Pancreas (tissue), 10 donors: ENCODE measurements around the gene CRYL1. TPM values are rescaled to one million over a fixed set of nuclear protein-coding genes. Genes with fewer than 3 reads are reported as not detected.

Source experiments
- ATAC-seq, 4 donors: fragments of 200-7000 bp; cut with Tn5 transposase; one replicate each; pipeline versions ENCODE4 v1.8.0 to v1.9.1; 2020; ENCODE audit warnings: mild to moderate bottlenecking in 4 of 4, moderate library complexity in 4 of 4
- DNase-seq, 6 donors: peaks; one replicate each; pipeline ENCODE4 v3.0.0-alpha.2; 2020
- FAIRE-seq: peaks from 2 replicates; lab custom pipeline; 2012; peaks lifted over from hg19 to GRCh38; lab: Jason Lieb, UNC
- H3K27ac ChIP-seq, 4 donors: fragments of 200-600 bp; sonication (generic); 1 replicate in 3 of 4; 2 replicates in 1 of 4; pipeline versions ENCODE4 v1.5.0 to v1.8.0; 2020
- H3K27me3 ChIP-seq, 4 donors: fragments of 200-600 bp; one replicate each; pipeline ENCODE4 v1.8.0; 2021
- H3K36me3 ChIP-seq, 3 donors: fragments of 200-600 bp; sonication (generic) in 1 of 3; one replicate each; pipeline versions ENCODE4 v1.5.0 to v1.8.0; 2020 to 2021
- H3K4me1 ChIP-seq, 3 donors: fragments of 200-600 bp; one replicate each; pipeline ENCODE4 v1.8.0; 2021
- H3K4me3 ChIP-seq, 4 donors: fragments of 200-600 bp; sonication (generic) in 2 of 4; one replicate each; pipeline versions ENCODE4 v1.5.0 to v1.8.0; 2020 to 2021
- H3K9me3 ChIP-seq, 4 donors: fragments of 200-600 bp; one replicate each; pipeline ENCODE4 v1.8.0; 2021
- WGBS, 2 donors: extraction: QIAGEN DNeasy Blood & Tissue Kit; methylation state at CpG; one replicate each; pipeline ENCODE4 v1.1.7; 2013; 5-methylcytosine and 5-hydroxymethylcytosine counted together
- intact Hi-C, 3 donors: fragments of 100-400 bp; cut with DNase I; formaldehyde crosslinking; loops; one replicate each; pipeline versions ENCODE4 v1.11.1 to v1.14.2; 2022
- polyA plus RNA-seq, 2 donors: library from polyadenylated mRNA; stranded (reverse); fragments of 200-250 nt; gene quantifications; one replicate each; pipeline ENCODE4 v1.2.3, GENCODE V29; 2013
- total RNA-seq, 6 donors: library from RNA; stranded (reverse); fragmentation: NEBNext Ultra II Directional in 4 of 6; extraction: Animal tissue kit (Norgen Biotek cat#: 25700) in 4 of 6; gene quantifications; one replicate each; pipeline versions ENCODE4 v1.2.1 to v1.2.4, GENCODE V29; 2021 to 2023
- TF ChIP-seq, protein P1 (sequence below), 4 donors: fragments of 200-600 bp; sonication (generic) in 3 of 4; IDR thresholded peaks; one replicate each; pipeline versions ENCODE4 v1.5.0 to v1.8.0; 2021; ENCODE audit warnings: antibody characterized with exemption in 4 of 4
- donor health status: healthy with polysubstance abuse.
- donor health status: DM: no; HTN: no; CAD: no; lungs with moderate emphysema.
- donor health status: DM: no; HTN: no; CAD: no.
- donor health status: control.
- donor health status: control.
- donor health status: Bipolar disorder and iron deficiency.
- donor health status: DM: yes; HTN: yes; CAD: no.
- donor health status: DM: no; HTN: no; CAD: no.
- donor health status: DM: no; HTN: no; CAD: no.
- donor health status: DM: yes; HTN: yes; CAD: no.

The CRYL1 gene
- total and polyA plus RNA-seq, 8 donors = 12.8 to 31.7 (median 19.3) TPM

DNA sequence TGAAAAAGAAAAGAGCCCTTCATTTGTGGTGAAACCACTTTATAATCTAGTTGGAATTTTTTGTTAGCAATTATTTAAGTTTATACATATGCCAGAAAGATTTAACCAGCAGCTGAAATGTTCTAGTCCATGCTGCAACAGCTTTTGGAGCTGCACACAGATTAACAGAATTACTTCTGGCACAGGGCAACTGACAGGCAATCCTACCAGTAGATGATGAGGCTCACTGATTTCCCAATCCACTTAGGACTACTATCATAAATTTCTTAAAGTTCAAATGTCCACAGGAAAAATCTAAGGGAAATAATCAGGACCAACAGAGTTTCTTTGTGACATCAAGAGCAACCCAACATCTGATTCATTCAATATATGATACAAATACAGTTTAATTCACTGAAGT, 78.8 kb downstream of the CRYL1 start:
- Histone ChIP-seq H3K27ac (no peak overlapping the region), H3K4me3 (no peak overlapping the region), H3K9me3 (no peaks in the 10 kb centered on the region), H3K4me1 (no peaks in the 10 kb centered on the region), H3K27me3 (no peaks in the 10 kb centered on the region), H3K36me3 (no peaks in the 10 kb centered on the region)
- DNase-seq (no peak), FAIRE-seq (no peak), ATAC-seq (no peak)
- TF ChIP-seq, protein P1, sequence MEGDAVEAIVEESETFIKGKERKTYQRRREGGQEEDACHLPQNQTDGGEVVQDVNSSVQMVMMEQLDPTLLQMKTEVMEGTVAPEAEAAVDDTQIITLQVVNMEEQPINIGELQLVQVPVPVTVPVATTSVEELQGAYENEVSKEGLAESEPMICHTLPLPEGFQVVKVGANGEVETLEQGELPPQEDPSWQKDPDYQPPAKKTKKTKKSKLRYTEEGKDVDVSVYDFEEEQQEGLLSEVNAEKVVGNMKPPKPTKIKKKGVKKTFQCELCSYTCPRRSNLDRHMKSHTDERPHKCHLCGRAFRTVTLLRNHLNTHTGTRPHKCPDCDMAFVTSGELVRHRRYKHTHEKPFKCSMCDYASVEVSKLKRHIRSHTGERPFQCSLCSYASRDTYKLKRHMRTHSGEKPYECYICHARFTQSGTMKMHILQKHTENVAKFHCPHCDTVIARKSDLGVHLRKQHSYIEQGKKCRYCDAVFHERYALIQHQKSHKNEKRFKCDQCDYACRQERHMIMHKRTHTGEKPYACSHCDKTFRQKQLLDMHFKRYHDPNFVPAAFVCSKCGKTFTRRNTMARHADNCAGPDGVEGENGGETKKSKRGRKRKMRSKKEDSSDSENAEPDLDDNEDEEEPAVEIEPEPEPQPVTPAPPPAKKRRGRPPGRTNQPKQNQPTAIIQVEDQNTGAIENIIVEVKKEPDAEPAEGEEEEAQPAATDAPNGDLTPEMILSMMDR (IDR thresholded peaks at IDR 0.05) = no peak
- intact Hi-C loops = no loop called here

DNA sequence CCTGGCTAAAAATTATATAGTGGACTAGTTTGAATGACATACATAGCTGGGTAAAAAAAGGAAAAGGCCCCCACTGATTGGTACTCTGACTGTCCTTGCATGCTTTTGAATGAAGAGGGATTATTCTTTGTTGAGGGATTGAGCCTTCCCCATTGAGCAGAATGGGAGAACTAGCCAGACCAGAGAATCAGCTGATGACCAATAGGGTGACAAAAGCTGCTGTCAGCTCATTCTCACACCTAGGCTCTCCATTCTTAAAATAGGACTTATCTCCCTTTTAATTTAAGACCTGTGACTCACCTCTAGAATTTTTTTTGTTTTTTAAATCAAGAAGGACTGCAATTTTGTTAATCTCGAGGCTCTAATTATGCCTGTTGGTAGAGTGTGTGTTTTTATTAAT, 79.3 kb downstream of the CRYL1 start:
- DNase-seq (no peak), FAIRE-seq (no peak), ATAC-seq (no peak)
- Histone ChIP-seq H3K27me3 (no peaks in the 10 kb centered on the region), H3K4me1 (no peaks in the 10 kb centered on the region), H3K4me3 (no peak overlapping the region), H3K36me3 (no peaks in the 10 kb centered on the region), H3K27ac (no peak overlapping the region), H3K9me3 (no peaks in the 10 kb centered on the region)
- intact Hi-C loops = no loop called here
- WGBS, 2 donors = 83 to 86% methylated on average over 1 of the region's 1 CpG
- TF ChIP-seq, protein P1 (IDR thresholded peaks at IDR 0.05) = no peak

DNA sequence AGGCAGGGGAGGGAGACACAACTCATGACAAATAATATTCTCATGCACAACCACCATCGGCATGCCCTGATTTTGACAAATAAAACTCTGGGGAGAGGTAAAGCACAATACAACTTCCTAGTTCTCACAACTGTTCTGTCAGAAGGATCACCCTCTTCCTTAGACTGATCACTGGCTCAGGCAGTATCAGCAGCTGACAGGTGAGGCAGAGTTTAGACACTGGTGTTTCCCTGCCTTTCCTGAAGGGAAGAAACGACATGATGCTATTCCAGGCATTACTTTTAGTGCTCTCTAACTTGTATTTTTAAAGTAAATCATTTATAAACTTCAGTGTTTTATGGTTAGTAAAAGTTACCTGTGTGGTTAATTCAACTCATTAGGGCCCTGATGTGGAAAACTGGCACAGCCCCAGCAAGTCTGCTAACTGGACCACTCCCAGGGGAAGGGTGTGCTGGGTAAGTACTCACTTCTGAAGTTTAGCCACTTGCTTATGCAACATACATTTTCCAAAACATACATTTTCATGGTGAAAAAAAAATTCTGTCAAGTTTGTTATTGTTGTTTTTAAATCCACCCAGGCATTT, 82.8 kb downstream of the CRYL1 start:
- no peak overlapping the region for H3K27ac ChIP-seq
- intact Hi-C loops = no loop called here
- no peak overlapping the region for H3K4me3 ChIP-seq
- TF ChIP-seq, protein P1 (IDR thresholded peaks at IDR 0.05) = no peak
- H3K4me1 ChIP-seq = no peaks in the 10 kb centered on the region
- ATAC-seq (peak; percentile 20 to 48 (median 26)), DNase-seq (peak in 2 of 6 donors; percentile 29 to 48), FAIRE-seq (no peak)
- H3K36me3 ChIP-seq = no peaks in the 10 kb centered on the region
- no peaks in the 10 kb centered on the region for H3K9me3 ChIP-seq
- no peaks in the 10 kb centered on the region for H3K27me3 ChIP-seq
- WGBS, 2 donors = 52 to 55% methylated on average over 2 of the region's 2 CpGs

DNA sequence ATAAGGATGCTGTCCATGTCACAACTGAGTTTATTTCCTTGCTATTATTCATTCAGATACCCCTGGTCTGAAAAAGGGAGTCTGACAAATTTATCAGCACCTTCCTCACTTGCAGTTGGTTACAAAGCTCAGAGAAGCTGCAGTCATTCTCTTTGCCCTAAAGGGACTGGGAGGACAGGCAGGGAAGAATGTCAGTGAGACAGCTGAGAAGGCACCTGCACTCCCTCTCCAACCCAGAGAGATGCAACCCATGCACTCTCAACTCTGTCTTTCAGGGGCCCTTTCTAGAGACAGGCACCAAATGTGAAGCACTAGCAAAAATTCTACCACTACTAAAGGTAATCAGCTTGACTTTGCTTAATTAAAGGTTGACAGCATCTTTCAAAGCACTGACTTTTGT, 83.3 kb downstream of the CRYL1 start:
- DNase-seq = no peak
- FAIRE-seq = no peak
- TF ChIP-seq, protein P1 (IDR thresholded peaks at IDR 0.05) = no peak
- Histone ChIP-seq H3K36me3 (no peaks in the 10 kb centered on the region), H3K4me1 (no peaks in the 10 kb centered on the region), H3K4me3 (no peak overlapping the region), H3K27ac (no peak overlapping the region), H3K27me3 (no peaks in the 10 kb centered on the region), H3K9me3 (no peaks in the 10 kb centered on the region)
- no peak for ATAC-seq
- intact Hi-C loops = no loop called here

DNA sequence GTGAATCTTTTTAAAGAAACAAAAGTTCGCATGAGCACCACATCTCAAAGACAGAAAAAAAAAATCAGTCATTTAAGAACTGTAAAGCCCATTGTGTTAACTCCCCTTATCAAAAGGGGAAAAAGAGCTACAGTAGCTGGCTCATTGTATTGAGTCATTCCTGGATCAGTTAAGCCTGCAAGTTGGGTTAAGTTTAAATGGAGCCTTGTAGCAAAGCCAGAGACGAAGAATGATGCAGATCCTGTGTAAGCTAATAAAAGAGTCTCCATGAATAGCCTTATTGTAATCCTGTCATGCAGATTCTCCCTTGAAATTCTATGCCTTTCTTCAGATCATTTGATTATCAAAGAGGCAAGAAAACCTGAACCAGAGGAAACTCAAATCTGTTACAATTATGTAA, 83.8 kb downstream of the CRYL1 start:
- 65 to 66% methylated on average over 2 of the region's 2 CpGs for WGBS, 2 donors
- intact Hi-C loops = no loop called here
- Histone ChIP-seq H3K36me3 (no peaks in the 10 kb centered on the region), H3K27ac (no peak overlapping the region), H3K4me3 (no peak overlapping the region), H3K4me1 (no peaks in the 10 kb centered on the region), H3K9me3 (no peaks in the 10 kb centered on the region), H3K27me3 (no peaks in the 10 kb centered on the region)
- DNase-seq (no peak), FAIRE-seq (peak; percentile 9), ATAC-seq (peak in 3 of 4 donors; percentile 53 to 67 (median 60))
- TF ChIP-seq, protein P1 (IDR thresholded peaks at IDR 0.05) = no peak
